ENCODE results near the gene LSM14A.
"Not testable (repeated sequence)": the region's sequence is repeated elsewhere in the genome, so short reads cannot be mapped to it uniquely, and the experiment has no call there.

DNA sequence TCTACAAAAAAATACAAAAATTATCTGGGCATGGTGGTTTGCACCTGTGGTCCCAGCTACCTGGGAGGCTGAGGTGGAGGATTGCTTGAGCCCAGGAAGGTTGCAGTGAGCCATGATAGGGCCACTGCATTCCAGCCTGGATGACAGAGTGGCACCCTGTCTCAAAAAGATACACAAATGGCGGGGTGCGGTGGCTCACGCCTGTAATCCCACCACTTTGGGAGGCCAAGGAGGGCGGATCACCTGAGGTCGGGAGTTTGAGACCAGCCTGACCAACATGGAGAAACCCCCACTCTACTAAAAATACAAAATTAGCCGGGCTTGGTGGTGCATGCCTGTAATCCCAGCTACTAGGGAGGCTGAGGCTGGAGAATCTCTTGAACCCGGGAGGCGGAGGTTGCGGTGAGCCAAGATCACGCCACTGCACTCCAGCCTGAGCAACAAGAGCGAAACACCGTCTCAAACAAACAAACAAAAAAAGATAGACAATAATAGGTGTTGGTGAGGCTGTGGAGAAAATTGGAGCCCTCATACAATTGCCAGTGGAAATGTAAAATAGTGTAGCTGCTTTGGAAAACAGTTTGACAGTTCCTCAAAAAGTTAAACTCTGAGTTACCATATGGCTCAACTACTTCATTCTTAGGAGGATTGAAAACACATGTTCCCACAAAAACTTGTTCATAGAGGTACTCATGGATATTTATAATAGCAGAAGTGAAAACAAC lies 2.7 kb upstream of the LSM14A start:
- TF ChIP-seq, protein P1, sequence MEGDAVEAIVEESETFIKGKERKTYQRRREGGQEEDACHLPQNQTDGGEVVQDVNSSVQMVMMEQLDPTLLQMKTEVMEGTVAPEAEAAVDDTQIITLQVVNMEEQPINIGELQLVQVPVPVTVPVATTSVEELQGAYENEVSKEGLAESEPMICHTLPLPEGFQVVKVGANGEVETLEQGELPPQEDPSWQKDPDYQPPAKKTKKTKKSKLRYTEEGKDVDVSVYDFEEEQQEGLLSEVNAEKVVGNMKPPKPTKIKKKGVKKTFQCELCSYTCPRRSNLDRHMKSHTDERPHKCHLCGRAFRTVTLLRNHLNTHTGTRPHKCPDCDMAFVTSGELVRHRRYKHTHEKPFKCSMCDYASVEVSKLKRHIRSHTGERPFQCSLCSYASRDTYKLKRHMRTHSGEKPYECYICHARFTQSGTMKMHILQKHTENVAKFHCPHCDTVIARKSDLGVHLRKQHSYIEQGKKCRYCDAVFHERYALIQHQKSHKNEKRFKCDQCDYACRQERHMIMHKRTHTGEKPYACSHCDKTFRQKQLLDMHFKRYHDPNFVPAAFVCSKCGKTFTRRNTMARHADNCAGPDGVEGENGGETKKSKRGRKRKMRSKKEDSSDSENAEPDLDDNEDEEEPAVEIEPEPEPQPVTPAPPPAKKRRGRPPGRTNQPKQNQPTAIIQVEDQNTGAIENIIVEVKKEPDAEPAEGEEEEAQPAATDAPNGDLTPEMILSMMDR (IDR thresholded peaks at IDR 0.05; ENCODE audit: insufficient read depth, low read length, poor library complexity, severe bottlenecking) = not testable (repeated sequence)
- not testable (repeated sequence) for TF ChIP-seq EZH2phosphoT487 (conservative IDR thresholded peaks at IDR 0.05; ENCODE audit: low read length)

All from SU-DHL-6 (cell line).